GM18526 (cell line): ENCODE data around the gene HOXA6.

Source experiments
- POLR2A ChIP-seq: IDR thresholded peaks from 3 replicates; pipeline ENCODE4 v1.6.1; 2011; ENCODE audit not compliant: insufficient read length; ENCODE audit errors: extremely low read depth

HOXA6 gene

DNA sequence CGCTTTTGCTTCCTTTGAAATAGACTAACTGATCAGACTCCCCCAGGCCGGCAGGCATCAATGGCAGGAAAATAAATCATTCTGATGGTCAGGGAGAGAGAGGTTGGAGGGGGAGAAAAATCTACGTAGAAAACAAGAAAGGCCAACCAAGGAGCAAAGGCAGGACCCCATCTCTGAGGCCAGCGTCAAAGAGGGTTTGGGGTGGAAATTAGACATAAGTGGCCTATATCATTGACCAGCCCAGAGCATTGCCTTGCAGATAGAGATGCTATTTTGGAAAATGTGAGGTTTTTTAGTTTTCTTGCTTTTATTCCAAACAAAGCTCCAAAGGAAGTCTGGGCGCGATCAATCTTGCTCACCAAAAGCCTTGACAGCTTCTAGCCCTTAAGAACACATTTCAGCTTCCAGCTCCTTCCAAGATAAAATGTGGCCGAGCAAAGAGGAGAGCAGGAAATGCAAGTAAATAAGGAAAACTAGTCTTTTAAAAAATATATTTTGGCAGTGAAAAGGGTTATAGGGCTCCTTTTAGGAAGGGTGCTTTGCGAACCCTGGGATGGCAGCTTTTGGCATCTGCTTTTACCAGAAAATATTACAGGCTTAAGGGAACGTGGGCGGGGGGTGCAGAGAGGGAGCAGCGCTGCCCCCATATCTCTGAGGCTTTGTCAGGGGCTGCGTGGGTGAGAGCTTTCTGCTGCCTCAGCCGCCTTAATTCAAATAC is 43.1 kb downstream of the HOXA6 start:
- no peak for TF ChIP-seq POLR2A

DNA sequence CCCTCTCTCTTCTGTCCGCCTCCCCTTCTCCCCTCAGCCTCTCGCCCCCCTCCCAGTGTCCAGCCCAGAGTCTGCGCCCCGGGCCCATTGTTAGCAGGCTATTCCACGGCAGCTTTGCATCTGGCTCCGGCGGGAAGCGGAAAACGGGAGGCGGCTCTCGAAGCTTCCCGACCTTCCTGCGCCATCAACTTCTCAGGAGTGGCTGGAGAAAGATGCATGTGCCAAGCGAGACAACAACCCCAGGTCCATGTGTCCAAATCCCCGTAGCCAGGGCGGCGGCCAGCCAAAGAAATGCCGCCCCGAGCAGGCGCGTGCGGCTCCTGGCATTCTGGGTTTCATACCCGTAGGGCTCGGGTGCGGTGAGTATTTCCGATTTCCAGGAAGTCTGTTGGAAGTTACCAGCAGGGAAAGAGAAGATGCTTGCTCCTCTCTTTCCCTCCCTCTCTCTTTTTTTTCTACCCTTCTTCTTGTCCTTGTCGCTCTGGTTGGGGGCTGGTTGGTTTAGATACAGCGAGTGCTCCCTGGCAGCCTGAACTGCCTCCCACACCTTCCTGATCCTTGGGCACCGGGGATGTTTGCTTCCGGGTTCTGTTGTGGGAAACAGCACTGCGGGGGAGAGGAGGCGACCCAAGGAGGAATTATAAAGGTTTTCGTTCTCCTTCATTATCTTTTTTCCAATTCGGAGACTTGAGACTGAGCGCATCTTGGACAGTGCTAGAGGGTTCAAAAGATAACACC is 43.9 kb downstream of the HOXA6 start:
- no peak for TF ChIP-seq POLR2A

DNA sequence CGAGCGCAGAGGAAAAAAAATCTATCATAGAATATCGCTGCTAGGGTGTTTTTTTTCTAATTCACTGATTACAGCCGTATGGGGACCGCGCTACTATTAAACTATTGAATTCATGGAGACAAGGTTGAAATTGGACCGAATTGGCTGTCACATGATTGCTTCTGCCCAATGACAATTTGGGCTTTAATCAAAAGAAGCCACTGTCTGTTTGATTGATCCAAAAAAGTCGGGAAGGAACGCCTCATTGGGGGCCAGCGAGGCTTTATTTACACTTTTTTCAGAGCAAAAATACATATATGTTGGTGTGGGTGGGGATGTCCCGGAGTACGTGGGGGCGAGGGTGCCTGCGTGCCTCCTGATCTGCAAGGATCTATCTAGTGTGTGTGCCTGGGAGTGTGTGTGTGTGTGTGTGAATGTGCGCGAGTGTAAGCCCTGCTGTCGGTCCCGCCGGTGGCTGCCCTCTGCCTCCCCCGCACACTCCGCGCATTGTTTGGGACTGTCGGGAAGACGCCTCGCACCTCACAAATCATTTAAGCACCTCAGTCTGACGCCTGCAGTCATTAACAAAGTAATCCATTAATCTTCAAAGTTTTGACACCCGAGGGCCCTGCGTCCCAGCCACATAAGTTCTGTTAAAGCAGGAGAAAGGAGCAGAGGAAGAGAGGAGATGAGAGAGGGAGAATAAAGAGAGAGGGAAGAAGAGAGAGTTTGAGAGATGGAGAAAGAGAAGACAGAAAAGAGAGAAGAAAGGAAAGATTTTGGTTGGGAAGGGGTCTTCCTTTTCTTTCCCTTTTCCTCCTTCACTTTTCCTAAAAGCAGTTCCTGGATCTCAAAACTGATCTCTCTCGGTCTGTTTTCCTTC is 44.8 kb downstream of the HOXA6 start, which contains the start of gene HOXA2:
HOXA2 (minus strand) TSS at position 103 of the 862 bp plus-strand sequence. CDS start 183 bp downstream, outside the sequence.
- TF ChIP-seq POLR2A = no peak

DNA sequence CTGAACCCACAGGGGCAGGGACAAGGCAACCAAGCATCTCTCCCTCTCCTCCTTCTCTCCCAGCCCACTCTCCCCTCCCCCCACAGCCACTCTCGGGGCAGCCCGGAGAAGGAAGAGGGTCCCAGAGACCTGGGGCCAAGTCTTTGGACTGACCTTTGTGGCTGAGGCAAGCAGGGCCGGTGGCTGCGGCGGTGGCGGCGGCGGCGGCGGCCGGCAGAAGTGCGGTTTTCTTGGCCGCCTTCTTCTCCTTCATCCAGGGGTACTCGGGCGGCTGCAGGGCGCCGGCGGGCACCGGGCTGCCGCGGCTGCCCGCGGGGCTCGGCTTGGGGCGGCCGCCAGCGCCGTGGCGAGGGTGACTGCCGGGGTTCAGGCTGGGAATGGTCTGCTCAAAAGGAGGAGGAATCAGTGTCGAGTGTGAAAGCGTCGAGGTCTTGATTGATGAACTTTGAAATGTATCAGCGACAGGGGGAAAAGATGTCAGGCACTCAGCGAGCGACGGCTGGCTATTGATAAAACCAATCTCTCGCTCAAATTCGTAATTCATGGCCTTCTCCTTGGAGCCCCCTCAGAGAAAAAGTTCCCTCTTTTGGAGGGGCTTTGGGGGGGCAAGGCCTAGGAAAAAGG is 45.5 kb downstream of the HOXA6 start:
- no peak for TF ChIP-seq POLR2A

DNA sequence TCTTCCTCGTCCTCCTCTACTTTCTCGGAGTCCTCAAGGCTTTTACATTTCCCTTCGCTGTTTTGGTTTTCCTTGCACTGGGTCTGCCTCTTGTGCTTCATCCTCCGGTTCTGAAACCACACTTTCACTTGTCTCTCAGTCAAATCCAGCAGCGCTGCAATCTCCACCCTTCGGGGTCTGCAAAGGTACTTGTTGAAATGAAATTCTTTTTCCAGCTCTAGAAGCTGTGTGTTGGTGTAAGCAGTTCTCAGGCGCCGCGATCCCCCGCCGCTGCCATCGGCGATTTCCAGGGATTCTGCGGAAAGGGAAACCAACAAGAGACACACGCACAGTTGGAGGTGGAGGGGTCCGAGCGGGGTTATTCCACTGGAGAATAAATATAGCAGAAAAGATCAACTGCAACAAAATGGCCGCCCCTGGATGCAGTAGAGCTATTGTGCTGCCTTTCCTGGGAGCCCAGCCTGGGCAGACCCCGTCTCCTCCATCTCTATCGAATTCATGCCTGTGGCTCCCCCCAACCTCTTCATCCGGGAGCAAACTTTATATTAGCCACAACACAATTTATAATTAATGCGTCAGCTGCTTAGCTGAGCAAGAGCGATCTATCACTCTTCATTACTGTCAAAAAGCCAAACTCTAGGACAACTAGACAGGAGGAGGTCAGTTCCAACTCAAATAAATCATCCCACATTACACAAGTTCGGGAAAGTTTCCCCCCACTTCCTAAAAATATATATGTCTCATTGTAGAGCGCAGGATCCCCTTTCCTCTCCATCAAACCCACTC is 46.2 kb downstream of the HOXA6 start:
- no peak for TF ChIP-seq POLR2A

DNA sequence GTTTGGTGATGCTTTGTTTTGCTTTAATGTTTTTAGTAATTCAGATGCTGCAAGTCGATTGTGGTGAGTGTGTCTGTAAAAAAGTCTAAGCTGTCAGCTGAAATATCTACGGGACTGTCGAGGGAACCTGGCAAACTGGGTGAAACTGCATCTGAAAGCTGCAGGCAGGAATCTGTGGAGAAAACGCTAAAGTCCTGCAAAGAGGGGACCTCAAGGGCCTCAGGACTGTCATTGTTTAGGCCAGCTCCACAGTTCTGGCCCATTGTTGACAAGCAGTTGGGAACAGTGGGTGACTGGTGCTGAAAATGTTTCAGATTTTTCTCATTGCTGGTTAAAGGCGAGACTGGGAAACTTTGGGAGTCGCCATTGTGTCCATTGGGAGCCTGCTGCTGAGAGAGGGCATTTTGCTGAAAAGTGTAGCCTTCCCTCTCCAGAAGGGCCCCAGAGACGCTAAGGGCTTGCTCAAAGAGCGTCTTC is 46.8 kb downstream of the HOXA6 start:
- no peak for TF ChIP-seq POLR2A

DNA sequence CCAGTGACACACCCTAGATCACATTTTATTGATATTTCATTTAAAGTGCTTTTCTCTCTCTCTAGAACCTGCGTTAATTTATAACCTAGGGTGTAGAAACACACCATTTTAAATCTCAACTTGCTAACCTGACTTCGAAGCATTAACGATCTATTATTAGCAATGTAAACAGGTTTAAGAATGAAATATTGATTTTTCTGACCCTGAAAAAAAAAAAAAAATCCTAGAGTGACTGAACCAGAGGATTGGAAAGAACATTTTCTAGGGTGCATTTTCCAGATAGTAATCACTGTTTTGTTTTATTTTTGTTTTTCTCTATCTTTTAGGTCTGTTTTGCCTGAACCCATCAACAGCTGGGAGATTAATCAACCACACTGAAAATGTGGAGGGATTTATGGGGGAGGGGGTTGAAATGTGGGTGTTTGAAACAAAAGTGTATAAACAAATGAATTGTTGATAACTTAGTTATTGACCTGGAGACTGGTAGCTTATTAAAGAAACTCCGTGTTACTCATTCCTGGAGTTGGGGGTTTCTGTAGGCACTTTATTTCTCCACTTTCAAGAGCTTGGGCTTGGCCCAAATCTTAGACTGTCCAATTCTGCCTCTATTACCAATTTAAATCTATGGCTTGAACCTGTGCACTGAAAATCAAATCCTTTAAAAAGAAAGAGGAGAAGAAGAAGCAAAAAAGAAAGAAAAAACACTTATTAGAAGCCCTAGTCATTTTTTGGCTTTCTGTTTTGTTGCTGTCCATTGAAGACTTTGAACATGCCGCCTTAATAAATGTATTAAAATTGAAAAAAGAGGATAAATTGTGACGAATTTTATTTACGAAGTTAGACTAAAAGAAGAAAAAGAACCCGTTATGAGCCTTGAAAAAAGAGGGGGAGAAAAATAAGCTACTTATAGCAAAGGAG is 47.9 kb downstream of the HOXA6 start:
- TF ChIP-seq POLR2A = no peak

DNA sequence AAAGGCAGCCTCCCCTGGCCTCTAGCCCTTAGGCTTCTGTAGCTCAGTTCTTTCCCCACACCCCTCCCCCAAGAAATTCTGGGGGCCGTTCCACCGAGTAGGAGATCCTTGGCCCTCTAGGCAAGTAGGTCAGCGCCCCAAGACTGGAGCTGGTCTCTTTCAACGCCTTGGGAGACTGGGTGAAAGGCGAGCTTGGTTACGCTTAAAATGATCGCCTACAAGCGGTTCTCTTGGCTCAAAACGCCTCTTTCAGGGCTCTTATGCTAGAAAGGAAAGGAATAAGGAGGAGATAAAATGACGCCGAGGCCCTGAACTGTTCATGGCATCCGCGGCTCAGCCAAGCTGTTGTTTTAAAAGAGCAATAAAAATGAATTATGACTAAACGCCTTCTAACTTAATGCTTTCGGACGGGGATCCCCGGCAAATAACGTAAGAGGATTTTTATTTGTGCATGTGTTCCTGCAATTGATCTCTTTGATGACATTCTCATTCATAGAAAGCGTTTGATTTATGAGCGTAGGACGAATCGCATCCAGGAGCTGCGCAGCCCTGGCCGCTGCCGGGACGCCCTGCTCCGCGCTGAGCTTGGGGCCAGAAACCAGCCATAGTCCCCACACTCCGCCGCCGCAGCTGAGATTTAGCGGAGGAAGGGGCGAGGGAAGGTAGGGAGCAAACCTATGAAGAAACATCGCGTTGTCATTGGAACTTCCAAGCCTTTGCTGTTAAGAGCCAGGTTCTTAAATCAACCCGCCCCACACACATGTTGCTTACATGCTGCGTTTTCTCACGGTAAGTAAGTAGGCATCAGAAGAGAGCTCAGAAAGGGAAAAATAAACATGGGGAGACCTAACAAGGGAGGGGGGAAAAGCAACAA is 48.8 kb downstream of the HOXA6 start:
- no peak for TF ChIP-seq POLR2A

DNA sequence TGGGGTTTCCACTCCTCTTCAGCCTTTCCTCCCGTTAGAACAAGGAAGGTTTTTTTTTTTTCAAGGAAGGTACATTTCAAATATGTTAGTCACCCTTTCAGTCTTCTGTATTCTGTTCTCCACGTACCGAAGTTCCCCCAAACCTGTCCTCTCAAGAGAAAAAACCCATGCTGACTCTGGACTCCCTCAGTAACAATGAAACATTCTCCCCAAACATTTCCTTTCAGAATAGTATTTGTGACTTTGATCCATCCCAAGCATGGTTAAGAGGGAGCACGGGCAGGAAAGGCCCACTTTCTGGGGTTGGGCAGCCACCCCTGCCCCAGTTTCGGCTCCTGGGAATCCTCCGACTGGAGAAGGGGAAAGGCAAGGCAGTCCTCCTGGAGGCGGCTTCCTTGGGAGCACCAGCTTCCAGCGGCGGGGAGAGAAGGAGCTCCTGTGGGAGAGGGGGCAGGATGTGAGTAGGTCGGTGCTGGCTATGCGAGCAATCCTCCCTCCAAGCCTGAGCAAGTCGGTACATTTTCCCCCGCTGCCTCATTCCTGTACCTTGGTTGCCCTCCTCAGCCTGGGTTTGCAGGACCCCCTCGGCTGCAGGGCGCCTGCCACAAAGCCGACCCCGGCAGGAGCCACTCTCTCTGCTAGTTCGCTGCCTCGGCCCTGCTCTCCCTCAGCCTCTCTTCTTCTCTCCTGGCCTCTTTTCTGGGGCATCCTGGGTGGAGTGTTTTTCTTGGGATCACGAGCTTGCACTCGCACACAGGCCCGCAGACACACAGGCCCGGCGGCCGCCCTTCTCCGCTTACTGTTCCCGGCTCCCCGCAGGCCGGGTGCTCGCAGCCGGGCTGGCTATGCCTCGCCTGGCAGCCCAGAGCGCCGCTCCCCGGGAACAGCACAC is 49.6 kb downstream of the HOXA6 start:
- no peak for TF ChIP-seq POLR2A

DNA sequence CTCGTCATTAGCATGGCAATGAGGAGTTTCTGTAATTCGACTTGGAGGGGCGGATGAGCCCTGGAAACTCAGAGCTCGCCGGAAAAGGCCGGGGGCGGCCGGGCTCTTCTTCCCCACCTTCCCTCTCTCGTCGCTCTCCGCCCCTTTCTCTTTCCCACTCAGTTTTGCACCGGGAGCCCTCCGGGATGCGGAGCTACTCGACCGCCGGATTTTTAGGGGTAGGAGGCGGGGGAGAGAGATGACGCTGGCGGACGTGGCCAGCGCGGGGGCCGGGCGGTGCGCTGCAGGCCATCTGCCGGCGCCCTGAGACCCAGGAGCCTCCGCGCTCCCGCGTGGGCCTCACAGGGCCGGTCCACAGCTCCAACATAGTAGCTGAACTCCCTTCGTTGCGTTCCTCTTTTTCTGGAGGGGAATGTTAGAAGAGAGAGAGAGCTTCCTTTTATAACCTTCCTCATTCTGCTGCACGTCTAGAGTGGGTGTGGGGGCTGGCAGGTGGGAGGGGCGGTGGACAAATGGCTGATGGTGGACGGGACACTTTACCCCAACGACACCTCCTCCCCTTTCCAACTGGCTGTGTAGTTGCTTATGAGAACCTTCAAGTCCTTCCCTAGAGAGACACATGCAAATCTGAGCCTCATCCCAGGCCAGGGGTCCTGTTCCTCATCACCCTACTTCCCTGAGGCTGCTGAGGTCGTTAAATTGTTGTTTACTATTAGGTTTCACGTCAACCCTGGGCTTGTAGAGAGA is 50.6 kb downstream of the HOXA6 start:
- TF ChIP-seq POLR2A = no peak
